ENCODE measurements around the gene PHB1. TPM values are rescaled to one million over a fixed set of nuclear protein-coding genes. Genes with fewer than 3 reads are reported as not detected.

PHB1 gene
- total RNA-seq, 1 experiment from 2014 or later, result 249 TPM

DNA sequence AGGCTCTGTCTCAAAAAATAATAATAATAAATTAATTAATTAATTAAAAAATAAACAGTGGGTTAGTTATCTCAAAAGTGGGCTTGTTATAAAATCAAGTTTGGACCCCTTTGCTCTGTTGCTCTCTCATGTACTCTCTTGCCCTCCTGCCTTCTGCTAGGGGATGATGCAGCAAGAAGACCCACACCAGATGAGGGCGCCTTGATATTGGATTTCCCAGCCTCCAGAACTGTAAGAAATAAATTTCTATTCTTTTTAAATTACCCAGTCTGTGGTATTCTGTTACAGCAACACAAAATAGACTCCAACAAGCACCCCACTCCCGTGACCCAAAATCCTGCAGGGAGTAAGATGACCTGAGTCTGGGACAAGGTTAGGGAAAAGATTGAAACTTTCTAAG is 50.6 kb downstream of the PHB1 start:
- no peak for DNase-seq
- H3K9me3 ChIP-seq (replicated peaks), result no peaks in the 10 kb centered on the region
- no peaks in the 10 kb centered on the region for H3K27me3 ChIP-seq
- no peaks in the 10 kb centered on the region for H3K4me1 ChIP-seq
- no peaks in the 10 kb centered on the region for H3K36me3 ChIP-seq
- H3K27ac ChIP-seq, result no peak overlapping the region
- no peak overlapping the region for H3K4me3 ChIP-seq

DNA sequence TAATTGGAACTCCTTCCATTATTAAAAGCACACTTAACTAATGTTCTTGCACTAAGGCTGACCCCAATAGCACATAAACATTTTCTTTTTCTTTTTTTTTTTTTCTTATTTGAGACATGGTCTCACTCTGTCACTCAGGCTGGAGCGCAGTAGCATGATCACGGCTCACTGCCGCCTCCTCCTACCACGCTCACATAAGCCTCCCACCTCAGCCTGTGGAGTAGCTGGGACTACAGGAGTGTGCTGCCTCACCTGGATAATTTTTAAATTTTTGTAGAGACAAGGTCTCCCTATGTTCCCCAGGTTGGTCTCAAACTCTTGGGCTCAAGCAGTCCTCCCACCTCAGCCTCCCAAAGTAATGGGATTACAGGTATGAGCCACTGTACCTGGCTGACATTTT is 51.4 kb downstream of the PHB1 start:
- Histone ChIP-seq H3K4me3 (no peak overlapping the region), H3K4me1 (no peaks in the 10 kb centered on the region), H3K36me3 (no peaks in the 10 kb centered on the region), H3K9me3 (replicated peaks) (no peaks in the 10 kb centered on the region), H3K27me3 (no peaks in the 10 kb centered on the region), H3K27ac (no peak overlapping the region)
- DNase-seq, result no peak

DNA sequence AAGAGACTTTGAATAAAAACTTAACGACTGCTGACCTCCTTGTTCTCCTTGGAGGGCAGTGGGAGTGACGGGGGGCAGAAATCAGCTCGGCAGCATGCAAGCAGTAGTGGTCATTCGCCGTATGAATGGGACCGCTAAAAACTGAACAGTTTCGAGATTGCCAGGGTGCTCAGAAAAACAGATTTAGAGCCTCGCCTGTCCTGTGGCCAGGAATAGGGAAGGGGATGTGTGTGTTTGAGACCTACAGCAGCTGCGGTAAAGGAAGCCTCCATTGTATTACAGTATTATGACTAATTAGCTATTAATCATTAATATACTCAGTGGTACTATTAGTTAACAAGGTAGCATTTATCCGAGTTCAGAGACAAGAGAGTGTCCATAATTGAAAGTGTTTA is 52.0 kb downstream of the PHB1 start:
- no peak for DNase-seq
- H3K4me1 ChIP-seq, result no peaks in the 10 kb centered on the region
- no peaks in the 10 kb centered on the region for H3K27me3 ChIP-seq
- H3K36me3 ChIP-seq, result no peaks in the 10 kb centered on the region
- peak overlapping the region; percentile 93 for H3K4me3 ChIP-seq
- no peak overlapping the region; the same call in 1 of the 2 replicates for H3K27ac ChIP-seq
- H3K9me3 ChIP-seq (replicated peaks), result no peaks in the 10 kb centered on the region

DNA sequence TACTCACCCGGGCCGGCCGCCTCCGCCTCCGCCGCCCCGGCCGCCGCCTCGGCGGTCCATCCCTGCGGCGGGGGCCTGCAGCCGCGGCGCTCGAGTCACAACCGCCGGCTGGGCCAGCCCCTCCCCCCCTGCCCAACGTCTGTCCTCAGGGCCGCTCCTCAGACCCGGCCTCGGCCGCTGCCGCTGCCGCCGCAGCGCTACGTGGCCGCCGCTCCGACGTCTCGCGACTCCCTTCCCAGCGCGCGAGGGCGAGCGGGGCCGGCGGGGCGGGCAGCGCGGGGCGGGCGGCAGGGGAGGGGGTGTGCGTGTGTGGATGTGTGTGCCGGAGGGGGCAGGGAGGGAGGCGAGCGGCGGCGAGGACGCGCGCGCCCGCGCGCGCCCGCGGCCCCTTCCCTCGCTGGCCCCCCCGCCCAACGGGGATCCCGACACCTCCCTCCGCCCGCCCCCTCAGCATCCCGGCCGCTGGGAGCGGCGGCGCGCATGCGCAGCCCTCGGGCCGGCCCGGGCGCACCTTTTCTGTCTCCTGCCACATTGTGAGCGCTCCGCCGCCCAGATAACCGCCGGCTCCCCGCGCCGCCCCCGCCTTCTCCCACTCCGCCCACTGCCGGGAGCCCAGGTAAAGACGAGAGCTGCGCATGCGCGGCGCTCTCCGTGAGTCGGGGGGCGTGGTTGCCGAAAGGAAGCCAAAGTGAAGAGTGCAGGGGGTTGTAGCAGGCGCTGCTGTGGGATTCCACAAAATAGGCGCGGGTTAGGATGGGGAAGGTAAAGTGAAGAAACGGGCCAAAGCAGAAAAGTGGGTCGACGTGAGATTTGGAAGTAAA is 52.6 kb downstream of the PHB1 start, which contains the start of gene ZNF652:
Gene ZNF652 (minus strand): TSS at position 349 of the 821 bp plus-strand sequence. CDS start 44,525 bp downstream, outside the sequence.
- Histone ChIP-seq H3K4me3 (peak within 1 kb of the TSS; percentile 93), H3K27ac (peak within 1 kb of the TSS; percentile 26; the same call in 1 of the 2 replicates), H3K9me3 (replicated peaks) (no peaks in the 10 kb centered on the region), H3K27me3 (no peaks in the 10 kb centered on the region), H3K4me1 (no peaks in the 10 kb centered on the region), H3K36me3 (no peaks in the 10 kb centered on the region)
- DNase-seq, result peak; percentile 88 to 91

DNA sequence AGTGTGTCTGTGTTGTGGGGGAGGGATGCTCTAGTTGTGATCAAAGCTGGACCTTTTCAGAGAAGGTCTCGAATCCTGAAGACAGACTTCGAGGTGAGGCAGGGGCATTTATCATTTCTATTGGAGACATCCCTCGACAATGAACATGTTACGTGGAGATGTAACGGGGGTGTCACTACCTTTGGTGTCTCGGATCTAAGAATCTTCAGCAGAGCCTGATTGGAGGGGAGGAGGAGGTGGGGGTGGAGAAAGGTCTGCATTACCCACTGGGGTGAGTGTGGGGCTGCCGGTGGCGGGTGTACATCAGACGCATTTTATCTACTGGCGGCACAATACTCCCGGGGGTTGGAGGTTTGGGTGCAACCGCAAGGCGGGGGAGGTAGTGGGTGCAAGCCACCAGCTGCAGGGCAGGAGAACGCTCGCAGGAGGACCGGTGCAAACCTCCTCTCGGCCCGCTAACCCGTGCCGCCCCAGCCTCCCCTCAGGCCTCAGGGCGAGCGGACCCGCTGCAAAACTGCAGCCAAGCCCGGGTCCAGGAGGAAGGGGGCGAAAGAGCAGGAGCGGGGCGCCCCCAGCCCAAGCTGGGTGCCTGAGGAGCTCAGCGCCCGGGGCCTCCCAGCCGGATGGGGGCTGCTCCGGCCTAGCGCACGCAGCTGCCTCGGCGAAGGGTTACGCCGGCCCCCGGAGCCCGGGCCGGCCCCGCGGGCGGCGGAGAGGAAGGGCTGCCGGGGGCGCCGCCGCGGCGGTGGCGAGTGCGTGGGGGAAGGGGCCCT is 53.4 kb downstream of the PHB1 start:
- Histone ChIP-seq H3K4me1 (no peaks in the 10 kb centered on the region), H3K4me3 (peak overlapping the region; percentile 93), H3K36me3 (no peaks in the 10 kb centered on the region), H3K9me3 (replicated peaks) (no peaks in the 10 kb centered on the region), H3K27ac (peak overlapping the region; percentile 26; the same call in 1 of the 2 replicates), H3K27me3 (no peaks in the 10 kb centered on the region)
- peak; percentile 43 to 55 for DNase-seq

DNA sequence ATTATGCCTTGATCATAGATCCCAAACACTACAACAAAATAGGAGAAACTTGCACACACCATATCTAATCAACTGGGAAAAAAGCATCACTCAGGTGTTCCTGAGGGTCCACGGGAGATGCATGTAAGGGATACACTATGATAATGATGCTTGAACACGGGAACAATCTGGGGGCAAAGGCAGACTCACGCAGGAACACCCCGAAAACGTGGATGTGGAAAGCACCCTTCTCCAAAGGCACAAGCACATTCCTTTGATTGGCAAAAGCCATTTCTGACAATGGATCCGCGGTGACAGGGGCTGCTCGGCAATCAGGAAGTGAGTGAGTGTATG is 53.9 kb downstream of the PHB1 start:
- peak overlapping the region; percentile 93 for H3K4me3 ChIP-seq
- no peaks in the 10 kb centered on the region for H3K27me3 ChIP-seq
- H3K4me1 ChIP-seq, result no peaks in the 10 kb centered on the region
- no peaks in the 10 kb centered on the region for H3K36me3 ChIP-seq
- DNase-seq, result peak in 1 of 2 experiments; percentile 41
- H3K9me3 ChIP-seq (replicated peaks), result no peaks in the 10 kb centered on the region
- H3K27ac ChIP-seq, result no peak overlapping the region

DNA sequence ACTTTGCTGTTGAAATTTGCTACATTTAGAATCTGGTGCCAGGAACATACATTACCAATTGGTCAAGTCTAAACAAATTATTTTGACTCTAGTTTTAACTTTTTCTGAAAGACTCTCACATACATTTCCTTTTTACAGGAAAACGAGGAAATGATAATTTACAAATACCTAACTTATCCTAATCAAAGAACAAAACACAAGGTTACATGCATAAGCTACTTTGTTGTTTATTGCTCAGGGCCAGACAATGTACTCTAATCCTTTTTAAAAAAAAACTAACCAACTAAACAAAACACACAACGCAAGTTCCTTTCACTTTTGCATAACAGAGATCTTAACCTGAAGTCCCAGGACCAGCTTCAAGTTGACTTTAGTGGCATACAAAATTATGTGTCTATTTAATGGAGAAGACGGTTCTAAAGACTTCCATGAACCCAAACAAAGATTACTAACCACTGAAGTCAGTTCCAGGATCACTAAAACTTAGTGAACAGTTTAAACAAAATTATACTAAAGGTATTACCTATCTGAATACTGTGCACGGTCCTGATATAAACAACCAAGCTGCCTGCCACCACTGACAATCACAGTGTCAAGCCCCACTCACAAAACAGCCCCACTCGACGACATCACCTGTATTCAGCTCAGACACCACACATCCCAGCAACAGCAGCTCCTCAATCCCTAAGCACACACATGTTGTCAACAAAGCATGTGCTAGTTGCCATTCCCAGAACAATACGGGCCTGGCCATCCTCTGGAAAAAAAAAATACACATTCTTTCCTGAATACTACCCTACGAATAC is 54.5 kb downstream of the PHB1 start:
- Histone ChIP-seq H3K27me3 (no peaks in the 10 kb centered on the region), H3K9me3 (replicated peaks) (no peaks in the 10 kb centered on the region), H3K36me3 (no peaks in the 10 kb centered on the region), H3K4me1 (no peaks in the 10 kb centered on the region), H3K27ac (no peak overlapping the region), H3K4me3 (peak overlapping the region; percentile 93)
- no peak for DNase-seq

DNA sequence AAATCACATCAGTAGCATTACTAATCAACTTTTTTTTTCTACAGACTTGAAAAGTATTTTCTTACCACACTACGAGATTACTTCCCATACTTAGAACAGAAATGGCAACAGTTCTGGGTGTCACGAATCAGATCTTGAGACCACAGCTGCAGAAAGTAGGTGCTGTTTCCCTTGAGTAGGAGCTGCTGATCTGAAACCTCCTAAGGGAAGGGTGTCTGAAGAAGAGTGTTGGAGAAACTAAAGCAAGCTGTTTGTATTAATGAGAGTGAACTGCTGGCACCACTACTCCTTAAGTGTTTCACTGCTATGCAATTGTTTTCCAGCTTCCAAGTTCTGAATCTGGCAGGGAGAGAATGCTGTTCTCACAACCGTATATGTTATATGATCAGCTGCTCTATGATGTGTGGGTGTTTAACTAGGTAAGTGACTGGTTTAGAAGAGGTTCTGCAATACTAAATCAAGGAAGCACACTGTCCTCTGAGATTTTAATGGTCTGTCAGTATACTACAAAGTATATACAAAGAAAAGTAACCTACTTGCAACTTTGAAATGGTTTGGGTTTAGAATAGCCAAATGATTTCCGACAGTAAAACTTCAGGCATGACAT is 55.9 kb downstream of the PHB1 start:
- H3K4me1 ChIP-seq, result no peaks in the 10 kb centered on the region
- H3K36me3 ChIP-seq, result peaks cover 2% of the 10 kb centered on the region; the same call in 1 of the 2 replicates
- DNase-seq, result no peak
- no peak overlapping the region for H3K4me3 ChIP-seq
- H3K27ac ChIP-seq, result no peak overlapping the region
- H3K9me3 ChIP-seq (replicated peaks), result no peaks in the 10 kb centered on the region
- no peaks in the 10 kb centered on the region for H3K27me3 ChIP-seq

DNA sequence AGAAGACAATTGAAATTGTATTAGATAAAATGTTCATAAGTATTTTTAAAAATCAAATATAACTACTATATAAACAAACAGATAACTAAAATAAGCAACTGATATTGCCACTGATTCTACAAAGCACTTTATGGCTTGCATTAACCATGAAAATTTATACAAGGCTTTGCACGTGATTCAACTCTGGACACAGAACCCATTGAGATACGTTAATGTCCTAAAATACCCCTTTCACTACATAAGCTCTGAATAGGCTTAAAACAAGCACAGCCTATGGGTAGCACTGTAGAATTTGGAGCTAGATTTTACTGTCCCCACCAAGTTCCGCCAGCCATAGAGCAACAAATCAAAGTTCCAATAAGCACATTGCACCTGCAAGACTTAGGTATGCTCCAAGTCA is 57.2 kb downstream of the PHB1 start:
- no peak overlapping the region for H3K4me3 ChIP-seq
- no peak overlapping the region for H3K27ac ChIP-seq
- no peaks in the 10 kb centered on the region for H3K4me1 ChIP-seq
- H3K36me3 ChIP-seq, result peaks cover 2% of the 10 kb centered on the region; the same call in 1 of the 2 replicates
- no peak for DNase-seq
- no peaks in the 10 kb centered on the region for H3K27me3 ChIP-seq
- H3K9me3 ChIP-seq (replicated peaks), result no peaks in the 10 kb centered on the region

DNA sequence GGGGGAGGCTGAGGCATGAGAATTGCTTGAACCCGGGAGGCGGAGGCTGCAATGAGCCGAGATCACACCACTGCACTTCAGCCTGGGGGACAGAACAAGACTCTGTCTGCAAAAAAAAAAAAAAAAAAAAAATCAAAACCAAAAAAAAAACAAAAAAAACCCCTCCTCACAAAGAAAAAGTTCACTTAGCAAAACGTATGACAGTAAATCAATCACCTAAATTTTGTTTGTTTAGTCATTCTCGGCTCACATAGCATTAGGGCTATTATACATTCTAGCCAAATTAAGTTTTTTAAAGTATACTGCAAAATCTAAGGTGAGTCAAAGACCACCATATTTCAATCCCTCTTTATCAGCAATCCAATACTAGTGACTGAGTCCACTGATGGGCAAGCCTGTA is 58.4 kb downstream of the PHB1 start:
- Histone ChIP-seq H3K4me3 (no peak overlapping the region), H3K27ac (no peak overlapping the region), H3K4me1 (no peaks in the 10 kb centered on the region), H3K27me3 (no peaks in the 10 kb centered on the region), H3K9me3 (replicated peaks) (no peaks in the 10 kb centered on the region), H3K36me3 (peaks cover 2% of the 10 kb centered on the region; the same call in 1 of the 2 replicates)
- DNase-seq, result no peak

Other genes starting within 250 kb of the PHB1 start
- gene GNGT2, start 204.3 kb downstream of the PHB1 start, total RNA-seq (2014; rRNA removed; shearing (Covaris generic)), result 2.8 and 5.3 TPM in 2 replicates
- 3.4 and 4.2 TPM in 2 replicates for gene ABI3, start 204.2 kb downstream of the PHB1 start, total RNA-seq (2014; rRNA removed; shearing (Covaris generic))
- gene PHOSPHO1, start 184.1 kb downstream of the PHB1 start, total RNA-seq (2014; rRNA removed; shearing (Covaris generic)), result 0.43 TPM in 1 of 2 replicates, not detected in the other
- 28.2 and 29.2 TPM in 2 replicates for gene ZNF652, start 52.6 kb downstream of the PHB1 start, total RNA-seq (2014; rRNA removed; shearing (Covaris generic))
- 104 and 105 TPM in 2 replicates for gene NGFR, start 80.4 kb upstream of the PHB1 start, total RNA-seq (2014; rRNA removed; shearing (Covaris generic))
- 1.0 and 1.2 TPM in 2 replicates for gene NXPH3, start 161.0 kb upstream of the PHB1 start, total RNA-seq (2014; rRNA removed; shearing (Covaris generic))